Karpas-422 (cell line): ENCODE data around the gene PRSS8. TPM values are rescaled to one million over a fixed set of nuclear protein-coding genes. Genes with fewer than 3 reads are reported as not detected.

Source experiments
- DNase-seq: peaks from one replicate; pipeline ENCODE4 v3.0.0-alpha.2; 2015
- H2AFZ ChIP-seq: fragments of 200-600 bp; sonication (generic); 2 replicates; pipeline ENCODE4 v1.6.1; 2014; ENCODE audit warnings: antibody characterized with exemption, low read length, mixed read lengths
- H3K27ac ChIP-seq: fragments of 200-600 bp; sonication (generic); 2 replicates; pipeline ENCODE4 v1.5.1; 2014; ENCODE audit warnings: mild to moderate bottlenecking, low read length, moderate library complexity
- H3K27me3 ChIP-seq: fragments of 200-600 bp; sonication (generic); 2 replicates; pipeline ENCODE4 v1.6.1; 2014; ENCODE audit warnings: low read length, mixed read lengths
- H3K36me3 ChIP-seq: fragments of 200-600 bp; sonication (generic); 2 replicates; pipeline ENCODE4 v1.6.1; 2014; ENCODE audit warnings: low read length, mixed read lengths; ENCODE audit not compliant: insufficient read depth
- H3K4me1 ChIP-seq: fragments of 200-600 bp; sonication (generic); 2 replicates; pipeline ENCODE4 v1.6.1; 2014; ENCODE audit warnings: mild to moderate bottlenecking, low read length, mixed read lengths
- H3K4me2 ChIP-seq: fragments of 200-600 bp; sonication (generic); 2 replicates; pipeline ENCODE4 v1.6.1; 2014; ENCODE audit warnings: low read length, low read depth, mild to moderate bottlenecking; ENCODE audit not compliant: poor library complexity, severe bottlenecking
- H3K4me3 ChIP-seq: fragments of 200-600 bp; sonication (generic); 2 replicates; pipeline ENCODE4 v1.5.1; 2014; ENCODE audit warnings: mild to moderate bottlenecking, antibody characterized with exemption, low read length, mixed read lengths
- H3K79me2 ChIP-seq: fragments of 200-600 bp; sonication (generic); 2 replicates; pipeline ENCODE4 v1.6.1; 2014; ENCODE audit warnings: mild to moderate bottlenecking, low read length, mixed read lengths
- H3K9ac ChIP-seq: fragments of 200-600 bp; sonication (generic); 2 replicates; pipeline ENCODE4 v1.6.0; 2014; ENCODE audit warnings: low read length
- H3K9me2 ChIP-seq: fragments of 200-600 bp; sonication (generic), shearing (Covaris generic); replicated peaks from 2 replicates; pipeline ENCODE4 v1.6.0; 2014; ENCODE audit warnings: mild to moderate bottlenecking, low read length, moderate library complexity; ENCODE audit not compliant: insufficient read depth
- H3K9me3 ChIP-seq: fragments of 300-700, 200-600 bp; sonication (generic); 2 replicates; pipeline ENCODE4 v1.6.1; 2014; ENCODE audit warnings: low read length, mixed read lengths
- H4K20me1 ChIP-seq: fragments of 200-600 bp; sonication (generic); 2 replicates; pipeline ENCODE4 v1.6.1; 2014; ENCODE audit warnings: mild to moderate bottlenecking, antibody characterized with exemption, low read length, low read depth; ENCODE audit not compliant: insufficient read depth
- total RNA-seq: library from RNA; depleted of rRNA; stranded (reverse); fragments of >200 nt; shearing (Covaris generic); gene quantifications from 2 replicates; pipeline ENCODE4 v1.2.3, GENCODE V29; 2014; ENCODE audit warnings: low replicate concordance; rRNA removed

PRSS8 gene
- total RNA-seq, result not detected in 2 replicates

- Histone ChIP-seq H3K4me1 (no peaks in the 10 kb centered on the region), H3K9me3 (no peaks in the 10 kb centered on the region), H3K27ac (no peak within 1 kb of the TSS), H3K9me2 (no peaks in the 10 kb centered on the region), H3K27me3 (no peaks in the 10 kb centered on the region), H3K4me2 (no peak within 1 kb of the TSS), H2AFZ (no peak within 1 kb of the TSS), H3K79me2 (no peaks in the 10 kb centered on the region), H4K20me1 (no peaks in the 10 kb centered on the region), H3K9ac (no peak within 1 kb of the TSS), H3K4me3 (no peak within 1 kb of the TSS), H3K36me3 (no peaks in the 10 kb centered on the region)
- no peak for DNase-seq
Observed at GRCh38 chr16:31135535-31136286, at the start of gene PRSS8. TSS of gene PRSS8 (minus strand) at chr16:31135727. CDS start at chr16:31135498, 229 bp downstream.

- Histone ChIP-seq H3K9ac (no peak overlapping the region), H2AFZ (no peak overlapping the region), H3K9me2 (no peaks in the 10 kb centered on the region), H3K4me2 (no peak overlapping the region), H3K27me3 (no peaks in the 10 kb centered on the region), H3K4me3 (no peak overlapping the region), H4K20me1 (peaks cover 83% of the 10 kb centered on the region), H3K79me2 (peaks cover 74% of the 10 kb centered on the region), H3K9me3 (no peaks in the 10 kb centered on the region), H3K27ac (no peak overlapping the region), H3K4me1 (peaks cover 17% of the 10 kb centered on the region), H3K36me3 (peaks cover 85% of the 10 kb centered on the region)
- DNase-seq, result peak; percentile 38
Observed at GRCh38 chr16:31184888-31185287, 49.4 kb upstream of the PRSS8 start.

GRCh38 chr16:31183432-31184428 lies 48.2 kb upstream of the PRSS8 start:
- peaks cover 78% of the 10 kb centered on the region for H3K79me2 ChIP-seq
- H3K27ac ChIP-seq, result no peak overlapping the region
- H4K20me1 ChIP-seq, result peaks cover 72% of the 10 kb centered on the region
- H3K9ac ChIP-seq, result no peak overlapping the region
- H3K36me3 ChIP-seq, result peaks cover 74% of the 10 kb centered on the region
- no peak overlapping the region for H3K4me3 ChIP-seq
- H3K9me2 ChIP-seq, result no peaks in the 10 kb centered on the region
- no peak overlapping the region for H2AFZ ChIP-seq
- no peaks in the 10 kb centered on the region for H3K27me3 ChIP-seq
- no peak overlapping the region for H3K4me2 ChIP-seq
- H3K9me3 ChIP-seq, result no peaks in the 10 kb centered on the region
- H3K4me1 ChIP-seq, result peaks cover 24% of the 10 kb centered on the region
- peak; percentile 34 for DNase-seq

GRCh38 chr16:31182391-31182790 lies 46.9 kb upstream of the PRSS8 start:
- Histone ChIP-seq H2AFZ (no peak overlapping the region), H3K27ac (no peak overlapping the region), H3K9me3 (no peaks in the 10 kb centered on the region), H3K9me2 (no peaks in the 10 kb centered on the region), H4K20me1 (peaks cover 59% of the 10 kb centered on the region), H3K4me3 (peak overlapping the region; percentile 91; the same call in 1 of the 2 replicates), H3K9ac (peak overlapping the region; percentile 99), H3K4me2 (peak overlapping the region; percentile 94), H3K79me2 (peaks cover 73% of the 10 kb centered on the region), H3K27me3 (no peaks in the 10 kb centered on the region), H3K4me1 (peaks cover 28% of the 10 kb centered on the region), H3K36me3 (peaks cover 60% of the 10 kb centered on the region)
- peak; percentile 38 for DNase-seq

GRCh38 chr16:31181102-31181830 lies 45.7 kb upstream of the PRSS8 start:
- DNase-seq, result peak; percentile 58
- Histone ChIP-seq H3K27ac (peak overlapping the region; percentile 81), H3K4me1 (peaks cover 28% of the 10 kb centered on the region), H3K36me3 (peaks cover 49% of the 10 kb centered on the region), H3K9me2 (no peaks in the 10 kb centered on the region), H3K27me3 (no peaks in the 10 kb centered on the region), H3K9ac (peak overlapping the region; percentile 99), H3K79me2 (peaks cover 62% of the 10 kb centered on the region), H2AFZ (no peak overlapping the region), H4K20me1 (peaks cover 47% of the 10 kb centered on the region), H3K9me3 (no peaks in the 10 kb centered on the region), H3K4me2 (peak overlapping the region; percentile 94), H3K4me3 (peak overlapping the region; percentile 91)

GRCh38 chr16:31179747-31180459 lies 44.4 kb upstream of the PRSS8 start, which contains the start of gene FUS:
TSS of gene FUS (plus strand) at chr16:31180139. CDS start at chr16:31180215, 76 bp downstream.
- H3K27ac ChIP-seq, result peak within 1 kb of the TSS; percentile 81
- H2AFZ ChIP-seq, result peak within 1 kb of the TSS; percentile 93
- peaks cover 37% of the 10 kb centered on the region for H3K36me3 ChIP-seq
- peak within 1 kb of the TSS; percentile 94 for H3K4me2 ChIP-seq
- peak within 1 kb of the TSS; percentile 99 for H3K9ac ChIP-seq
- DNase-seq, result peak; percentile 96
- H3K27me3 ChIP-seq, result no peaks in the 10 kb centered on the region
- H3K9me3 ChIP-seq, result no peaks in the 10 kb centered on the region
- H3K4me1 ChIP-seq, result peaks cover 28% of the 10 kb centered on the region
- H3K9me2 ChIP-seq, result no peaks in the 10 kb centered on the region
- H4K20me1 ChIP-seq, result peaks cover 36% of the 10 kb centered on the region
- peak within 1 kb of the TSS; percentile 91 for H3K4me3 ChIP-seq
- peaks cover 50% of the 10 kb centered on the region for H3K79me2 ChIP-seq

GRCh38 chr16:31179219-31179746 lies 43.8 kb upstream of the PRSS8 start:
- H2AFZ ChIP-seq, result peak overlapping the region; percentile 93
- H4K20me1 ChIP-seq, result peaks cover 36% of the 10 kb centered on the region
- peaks cover 33% of the 10 kb centered on the region for H3K36me3 ChIP-seq
- H3K9me2 ChIP-seq, result no peaks in the 10 kb centered on the region
- H3K27me3 ChIP-seq, result no peaks in the 10 kb centered on the region
- peak overlapping the region; percentile 81 for H3K27ac ChIP-seq
- H3K9ac ChIP-seq, result peak overlapping the region; percentile 99
- H3K4me2 ChIP-seq, result peak overlapping the region; percentile 94
- H3K4me3 ChIP-seq, result peak overlapping the region; percentile 91
- H3K9me3 ChIP-seq, result no peaks in the 10 kb centered on the region
- H3K79me2 ChIP-seq, result peaks cover 50% of the 10 kb centered on the region
- H3K4me1 ChIP-seq, result peaks cover 28% of the 10 kb centered on the region
- no peak for DNase-seq
